Measurements from ENCODE around the gene MESP1. TPM values are rescaled to one million over a fixed set of nuclear protein-coding genes. Genes with fewer than 3 reads are reported as not detected.

Gene MESP1
- total RNA-seq, 2 experiments from 2014 or later = 1.1 to 1.6 TPM

DNA sequence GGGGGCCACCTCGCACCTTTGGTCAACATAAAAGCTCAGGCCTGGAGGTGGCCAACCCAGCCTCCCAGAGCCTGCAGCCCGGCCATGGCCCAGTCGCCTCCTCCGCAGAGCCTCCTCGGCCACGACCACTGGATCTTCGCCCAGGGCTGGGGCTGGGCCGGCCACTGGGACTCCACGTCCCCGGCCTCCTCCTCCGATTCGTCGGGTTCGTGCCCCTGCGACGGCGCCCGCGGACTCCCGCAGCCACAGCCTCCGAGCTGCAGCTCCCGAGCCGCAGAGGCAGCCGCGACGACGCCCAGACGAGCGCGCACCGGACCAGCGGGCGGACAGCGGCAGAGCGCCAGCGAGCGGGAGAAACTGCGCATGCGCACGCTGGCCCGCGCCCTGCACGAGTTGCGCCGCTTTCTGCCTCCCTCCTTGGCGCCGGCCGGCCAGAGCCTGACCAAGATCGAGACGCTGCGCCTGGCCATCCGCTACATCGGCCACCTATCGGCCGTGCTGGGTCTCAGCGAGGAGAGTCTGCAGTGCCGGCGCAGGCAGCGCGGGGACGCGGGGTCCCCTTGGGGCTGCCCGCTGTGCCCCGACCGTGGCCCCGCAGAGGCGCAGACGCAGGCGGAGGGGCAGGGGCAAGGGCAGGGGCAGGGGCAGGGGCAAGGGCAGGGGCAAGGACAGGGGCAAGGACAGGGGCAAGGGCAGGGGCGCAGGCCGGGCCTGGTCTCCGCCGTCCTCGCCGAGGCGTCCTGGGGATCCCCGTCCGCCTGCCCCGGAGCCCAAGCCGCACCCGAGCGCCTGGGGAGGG is 25.4 kb upstream of the MESP1 start, which contains the start of gene MESP2:
Gene MESP2, plus strand, starts transcription at position 59 of the 799 bp plus-strand sequence. Its CDS starts 26 bp downstream, at position 85.
- Mint-ChIP-seq H3K9me3 (no peaks in the 10 kb centered on the region), H3K4me3 (peak within 1 kb of the TSS; percentile 60), H3K27me3 (peaks cover 21% of the 10 kb centered on the region), H3K4me1 (peaks cover 11% of the 10 kb centered on the region), H3K36me3 (ENCODE audit: low read depth) (no peaks in the 10 kb centered on the region), H3K27ac (no peak within 1 kb of the TSS)
- ChIA-PET CTCF (interaction anchor here (0.6 to 1.5 kb wide), 3 partner anchors 15 to 90 kb away, joined by 3 to 7 read pairs (median 4); no protein-coding TSS in a partner anchor), POLR2A (no interaction called here)
- DNase-seq = peak; percentile 54

GRCh38 chr15:89775815-89776214 is 24.8 kb upstream of the MESP1 start:
- POLR2A ChIA-PET = no interaction called here
- H3K36me3 Mint-ChIP-seq (ENCODE audit: low read depth) = no peaks in the 10 kb centered on the region
- no peaks in the 10 kb centered on the region for H3K9me3 Mint-ChIP-seq
- no peak overlapping the region for H3K27ac Mint-ChIP-seq
- peaks cover 21% of the 10 kb centered on the region for H3K27me3 Mint-ChIP-seq
- H3K4me3 Mint-ChIP-seq = peak overlapping the region; percentile 32
- CTCF ChIA-PET = interaction anchor here (0.6 to 2.7 kb wide), 4 partner anchors 14 to 101 kb away, joined by 3 to 8 read pairs (median 6); no protein-coding TSS in a partner anchor
- peaks cover 5% of the 10 kb centered on the region for H3K4me1 Mint-ChIP-seq
- DNase-seq = no peak

DNA sequence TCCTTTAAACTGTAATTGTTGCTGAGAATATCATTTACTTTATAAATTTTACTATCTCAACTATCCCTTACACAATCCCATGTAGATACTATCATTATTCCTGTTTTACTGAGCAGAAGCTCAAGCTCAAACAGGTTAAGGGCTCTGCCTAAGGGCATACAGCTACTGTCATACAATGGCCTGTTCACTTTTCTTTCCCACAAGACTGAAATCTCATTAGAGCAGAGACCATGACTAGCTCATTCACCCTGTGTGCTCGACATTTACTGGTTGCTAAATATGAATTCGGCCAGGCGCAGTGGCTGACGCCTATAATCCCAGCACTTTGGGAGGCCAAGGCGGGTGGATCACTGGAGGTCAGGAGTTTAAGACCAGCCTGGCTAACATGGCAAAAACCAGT is 23.4 kb upstream of the MESP1 start:
- peaks cover 21% of the 10 kb centered on the region for H3K27me3 Mint-ChIP-seq
- H3K27ac Mint-ChIP-seq = no peak overlapping the region
- H3K36me3 Mint-ChIP-seq (ENCODE audit: low read depth) = no peaks in the 10 kb centered on the region
- ChIA-PET POLR2A (no interaction called here), CTCF (interaction anchor here (0.9 to 3.3 kb wide), 5 partner anchors 9 to 102 kb away, joined by 3 to 23 read pairs (median 6); no protein-coding TSS in a partner anchor)
- no peak overlapping the region for H3K4me3 Mint-ChIP-seq
- no peaks in the 10 kb centered on the region for H3K4me1 Mint-ChIP-seq
- H3K9me3 Mint-ChIP-seq = no peaks in the 10 kb centered on the region
- no peak for DNase-seq

GRCh38 chr15:89772932-89773583 is 22.0 kb upstream of the MESP1 start:
- ChIA-PET CTCF (interaction anchor here (0.6 to 3.3 kb wide), 7 partner anchors 10 to 1124 kb away, joined by 3 to 23 read pairs (median 3); no protein-coding TSS in a partner anchor), POLR2A (no interaction called here)
- no peaks in the 10 kb centered on the region for H3K4me1 Mint-ChIP-seq
- no peaks in the 10 kb centered on the region for H3K36me3 Mint-ChIP-seq (ENCODE audit: low read depth)
- H3K4me3 Mint-ChIP-seq = no peak overlapping the region
- H3K27ac Mint-ChIP-seq = no peak overlapping the region
- peaks cover 14% of the 10 kb centered on the region for H3K27me3 Mint-ChIP-seq
- H3K9me3 Mint-ChIP-seq = no peaks in the 10 kb centered on the region
- no peak for DNase-seq

- Mint-ChIP-seq H3K36me3 (ENCODE audit: low read depth) (no peaks in the 10 kb centered on the region), H3K4me3 (no peak overlapping the region), H3K4me1 (no peaks in the 10 kb centered on the region), H3K9me3 (no peaks in the 10 kb centered on the region), H3K27ac (no peak overlapping the region), H3K27me3 (peaks cover 5% of the 10 kb centered on the region)
- CTCF ChIA-PET = interaction anchor here (1.1 to 1.6 kb wide), 2 partner anchors 9 to 16 kb away, joined by 3 to 5 read pairs; no protein-coding TSS in a partner anchor
- no peak for DNase-seq
- POLR2A ChIA-PET = no interaction called here
Observed at GRCh38 chr15:89770041-89770440, 19.0 kb upstream of the MESP1 start.

- peaks cover 5% of the 10 kb centered on the region for H3K27me3 Mint-ChIP-seq
- ChIA-PET POLR2A (no interaction called here), CTCF (interaction anchor here (0.7 to 1.8 kb wide), 4 partner anchors 9 to 31 kb away, joined by 3 to 5 read pairs (median 4); no protein-coding TSS in a partner anchor)
- H3K9me3 Mint-ChIP-seq = no peaks in the 10 kb centered on the region
- no peak overlapping the region for H3K4me3 Mint-ChIP-seq
- no peaks in the 10 kb centered on the region for H3K36me3 Mint-ChIP-seq (ENCODE audit: low read depth)
- DNase-seq = no peak
- no peak overlapping the region for H3K27ac Mint-ChIP-seq
- H3K4me1 Mint-ChIP-seq = no peaks in the 10 kb centered on the region
Observed at GRCh38 chr15:89769366-89769765, 18.3 kb upstream of the MESP1 start.

GRCh38 chr15:89768071-89768500 is 17.0 kb upstream of the MESP1 start:
- Mint-ChIP-seq H3K27ac (no peak overlapping the region), H3K4me1 (no peaks in the 10 kb centered on the region), H3K9me3 (no peaks in the 10 kb centered on the region), H3K36me3 (ENCODE audit: low read depth) (no peaks in the 10 kb centered on the region), H3K27me3 (peaks cover 3% of the 10 kb centered on the region), H3K4me3 (no peak overlapping the region)
- ChIA-PET CTCF (interaction anchor here (0.9 to 1.8 kb wide), 3 partner anchors 7 to 107 kb away, joined by 4 to 5 read pairs (median 4); no protein-coding TSS in a partner anchor), POLR2A (no interaction called here)
- no peak for DNase-seq

- DNase-seq = no peak
- CTCF ChIA-PET = interaction anchor here (0.9 to 1.8 kb wide), 2 partner anchors 15 to 107 kb away, joined by 4 read pairs; no protein-coding TSS in a partner anchor
- Mint-ChIP-seq H3K27ac (no peak overlapping the region), H3K4me3 (no peak overlapping the region), H3K4me1 (no peaks in the 10 kb centered on the region), H3K36me3 (ENCODE audit: low read depth) (no peaks in the 10 kb centered on the region), H3K27me3 (peaks cover 3% of the 10 kb centered on the region), H3K9me3 (no peaks in the 10 kb centered on the region)
- POLR2A ChIA-PET = no interaction called here
Observed at GRCh38 chr15:89767411-89767915, 16.4 kb upstream of the MESP1 start.

DNA sequence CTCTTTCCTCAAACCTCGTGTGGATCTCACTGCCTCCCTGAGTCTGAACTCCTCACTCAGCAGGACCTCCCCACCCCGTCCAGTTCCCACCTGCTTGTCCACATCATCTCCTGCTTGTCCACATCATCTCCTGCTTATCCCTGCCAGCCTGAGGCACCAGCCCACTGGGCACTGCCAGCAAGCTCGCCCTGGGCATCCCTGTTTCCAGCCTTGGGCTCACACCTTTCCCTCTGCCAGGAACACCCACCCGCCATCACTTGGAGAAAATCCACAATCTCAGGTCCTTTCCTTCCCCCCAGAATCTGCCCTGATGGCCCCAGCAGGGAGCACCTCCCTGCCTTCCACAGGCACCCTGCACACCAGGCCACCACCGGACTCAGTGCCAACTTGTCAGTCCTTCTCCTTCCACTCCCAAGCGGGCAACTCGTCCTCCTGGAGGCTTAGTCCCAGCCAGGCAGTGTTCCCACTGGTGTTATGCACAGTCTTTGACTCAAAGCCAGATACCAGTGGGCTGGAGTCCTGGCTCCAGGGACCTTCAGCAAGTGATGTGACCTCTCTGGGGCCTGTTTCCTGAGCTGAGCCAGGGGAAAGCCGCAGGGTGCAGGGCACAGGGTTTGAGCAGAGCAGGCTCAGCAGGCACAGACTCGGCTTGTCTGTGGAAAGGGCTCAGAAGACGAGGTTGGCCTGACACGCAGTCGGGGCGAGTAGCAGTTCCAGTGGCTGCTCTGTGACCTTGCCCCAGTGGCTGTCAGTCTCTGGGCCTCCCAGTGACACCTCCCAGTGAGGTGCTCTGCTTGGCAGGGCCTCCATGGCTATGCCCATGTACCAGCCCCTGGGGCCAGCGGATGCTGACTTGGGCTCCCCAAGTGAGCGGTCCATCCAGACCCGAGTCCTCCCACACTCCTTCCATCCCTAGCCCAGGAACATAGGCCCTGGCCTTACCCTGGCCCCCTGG is 15.6 kb upstream of the MESP1 start:
- Mint-ChIP-seq H3K4me1 (no peaks in the 10 kb centered on the region), H3K27ac (no peak overlapping the region), H3K4me3 (no peak overlapping the region), H3K9me3 (no peaks in the 10 kb centered on the region), H3K36me3 (ENCODE audit: low read depth) (no peaks in the 10 kb centered on the region), H3K27me3 (peaks cover 3% of the 10 kb centered on the region)
- ChIA-PET CTCF (interaction anchor here (0.7 to 1.8 kb wide), 2 partner anchors 8 to 12 kb away, joined by 3 to 6 read pairs; no protein-coding TSS in a partner anchor), POLR2A (no interaction called here)
- no peak for DNase-seq

- Mint-ChIP-seq H3K4me3 (no peak overlapping the region), H3K36me3 (ENCODE audit: low read depth) (no peaks in the 10 kb centered on the region), H3K27ac (no peak overlapping the region), H3K4me1 (peaks cover 3% of the 10 kb centered on the region), H3K27me3 (peaks cover 3% of the 10 kb centered on the region), H3K9me3 (no peaks in the 10 kb centered on the region)
- POLR2A ChIA-PET = no interaction called here
- CTCF ChIA-PET = interaction anchor here (0.7 to 1.8 kb wide), 2 partner anchors 9 to 11 kb away, joined by 3 to 6 read pairs; no protein-coding TSS in a partner anchor
- DNase-seq = no peak
Observed at GRCh38 chr15:89765694-89766093, 14.6 kb upstream of the MESP1 start.

DNA sequence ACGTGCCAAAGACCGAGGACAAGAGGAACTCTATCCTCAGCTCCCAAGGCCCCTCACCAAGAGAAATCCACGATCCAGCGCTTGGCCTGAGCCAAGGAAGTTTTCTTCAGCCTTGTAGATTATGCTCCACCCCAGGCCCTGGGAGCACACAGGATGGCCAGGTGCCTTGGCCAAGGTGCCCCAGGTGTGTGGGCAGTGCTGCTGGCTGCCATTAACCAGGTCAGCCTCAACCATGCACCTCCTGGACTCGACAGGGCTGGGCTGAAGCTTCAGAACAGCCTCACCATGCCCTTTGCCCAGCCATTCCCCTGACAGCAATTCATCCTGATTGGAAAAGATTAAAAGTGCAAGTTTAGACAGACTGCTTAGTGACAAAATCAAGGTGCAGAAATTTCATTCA is 10.9 kb upstream of the MESP1 start:
- H3K4me3 Mint-ChIP-seq = no peak overlapping the region
- POLR2A ChIA-PET = no interaction called here
- H3K27ac Mint-ChIP-seq = no peak overlapping the region
- peaks cover 3% of the 10 kb centered on the region for H3K27me3 Mint-ChIP-seq
- H3K36me3 Mint-ChIP-seq (ENCODE audit: low read depth) = no peaks in the 10 kb centered on the region
- CTCF ChIA-PET = interaction anchor here (0.9 to 2.9 kb wide), 10 partner anchors 9 to 126 kb away, joined by 3 to 25 read pairs (median 4); partner anchors contain the start of gene MESP2
- peaks cover 5% of the 10 kb centered on the region for H3K4me1 Mint-ChIP-seq
- no peak for DNase-seq
- H3K9me3 Mint-ChIP-seq = no peaks in the 10 kb centered on the region

Data from activated CD4-positive, alpha-beta T cell treated with anti-CD3 and anti-CD28 coated beads, Interleukin-2, amount 10 ng/mL, durations not matched to agents 7 days and 5 days (primary cell).